ENCODE results near the gene TGM3.

The TGM3 gene

GRCh38 chr20:2273634-2274302 lies 22.0 kb upstream of the TGM3 start:
- TF ChIP-seq, protein P1, sequence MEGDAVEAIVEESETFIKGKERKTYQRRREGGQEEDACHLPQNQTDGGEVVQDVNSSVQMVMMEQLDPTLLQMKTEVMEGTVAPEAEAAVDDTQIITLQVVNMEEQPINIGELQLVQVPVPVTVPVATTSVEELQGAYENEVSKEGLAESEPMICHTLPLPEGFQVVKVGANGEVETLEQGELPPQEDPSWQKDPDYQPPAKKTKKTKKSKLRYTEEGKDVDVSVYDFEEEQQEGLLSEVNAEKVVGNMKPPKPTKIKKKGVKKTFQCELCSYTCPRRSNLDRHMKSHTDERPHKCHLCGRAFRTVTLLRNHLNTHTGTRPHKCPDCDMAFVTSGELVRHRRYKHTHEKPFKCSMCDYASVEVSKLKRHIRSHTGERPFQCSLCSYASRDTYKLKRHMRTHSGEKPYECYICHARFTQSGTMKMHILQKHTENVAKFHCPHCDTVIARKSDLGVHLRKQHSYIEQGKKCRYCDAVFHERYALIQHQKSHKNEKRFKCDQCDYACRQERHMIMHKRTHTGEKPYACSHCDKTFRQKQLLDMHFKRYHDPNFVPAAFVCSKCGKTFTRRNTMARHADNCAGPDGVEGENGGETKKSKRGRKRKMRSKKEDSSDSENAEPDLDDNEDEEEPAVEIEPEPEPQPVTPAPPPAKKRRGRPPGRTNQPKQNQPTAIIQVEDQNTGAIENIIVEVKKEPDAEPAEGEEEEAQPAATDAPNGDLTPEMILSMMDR (IDR thresholded peaks at IDR 0.05; ENCODE audit: poor library complexity, severe bottlenecking), result no peak
- ATAC-seq (ENCODE audit: low read depth), result no peak
- H3K9me3 ChIP-seq (ENCODE audit: severe bottlenecking), result no peaks in the 10 kb centered on the region
- H3K4me1 ChIP-seq (ENCODE audit: insufficient read depth, poor library complexity, severe bottlenecking), result no peaks in the 10 kb centered on the region
- no peak for DNase-seq (ENCODE audit: low spot score)
- no peak overlapping the region for H3K4me3 ChIP-seq (ENCODE audit: severe bottlenecking)
- H3K36me3 ChIP-seq (ENCODE audit: low read depth), result no peaks in the 10 kb centered on the region
- no peak overlapping the region for H3K27ac ChIP-seq (ENCODE audit: poor library complexity, severe bottlenecking)
- peaks cover 11% of the 10 kb centered on the region for H3K27me3 ChIP-seq (ENCODE audit: insufficient read depth, poor library complexity, severe bottlenecking)

- peaks cover 11% of the 10 kb centered on the region for H3K27me3 ChIP-seq (ENCODE audit: insufficient read depth, poor library complexity, severe bottlenecking)
- no peak overlapping the region for H3K27ac ChIP-seq (ENCODE audit: poor library complexity, severe bottlenecking)
- H3K4me1 ChIP-seq (ENCODE audit: insufficient read depth, poor library complexity, severe bottlenecking), result no peaks in the 10 kb centered on the region
- no peaks in the 10 kb centered on the region for H3K36me3 ChIP-seq (ENCODE audit: low read depth)
- no peaks in the 10 kb centered on the region for H3K9me3 ChIP-seq (ENCODE audit: severe bottlenecking)
- no peak for ATAC-seq (ENCODE audit: low read depth)
- TF ChIP-seq, protein P1 (IDR thresholded peaks at IDR 0.05; ENCODE audit: poor library complexity, severe bottlenecking), result no peak
- no peak for DNase-seq (ENCODE audit: low spot score)
- H3K4me3 ChIP-seq (ENCODE audit: severe bottlenecking), result no peak overlapping the region
Measured at GRCh38 chr20:2276015-2276414, 19.8 kb upstream of the TGM3 start.

- Histone ChIP-seq H3K9me3 (ENCODE audit: severe bottlenecking) (no peaks in the 10 kb centered on the region), H3K4me3 (ENCODE audit: severe bottlenecking) (no peak overlapping the region), H3K27ac (ENCODE audit: poor library complexity, severe bottlenecking) (no peak overlapping the region), H3K4me1 (ENCODE audit: insufficient read depth, poor library complexity, severe bottlenecking) (peaks cover 4% of the 10 kb centered on the region), H3K36me3 (ENCODE audit: low read depth) (no peaks in the 10 kb centered on the region), H3K27me3 (ENCODE audit: insufficient read depth, poor library complexity, severe bottlenecking) (peaks cover 11% of the 10 kb centered on the region)
- TF ChIP-seq, protein P1 (IDR thresholded peaks at IDR 0.05; ENCODE audit: poor library complexity, severe bottlenecking), result no peak
- ATAC-seq (ENCODE audit: low read depth) (no peak), DNase-seq (ENCODE audit: low spot score) (no peak)
Measured at GRCh38 chr20:2279253-2279779, 16.5 kb upstream of the TGM3 start.

- ATAC-seq (ENCODE audit: low read depth) (no peak), DNase-seq (ENCODE audit: low spot score) (no peak)
Measured at GRCh38 chr20:2280082-2280481, 15.7 kb upstream of the TGM3 start.

More at GRCh38 chr20:2280082-2280481, 15.7 kb upstream of the TGM3 start:
- Histone ChIP-seq H3K36me3 (ENCODE audit: low read depth) (no peaks in the 10 kb centered on the region), H3K4me3 (ENCODE audit: severe bottlenecking) (no peak overlapping the region), H3K27me3 (ENCODE audit: insufficient read depth, poor library complexity, severe bottlenecking) (peaks cover 11% of the 10 kb centered on the region), H3K27ac (ENCODE audit: poor library complexity, severe bottlenecking) (no peak overlapping the region), H3K9me3 (ENCODE audit: severe bottlenecking) (no peaks in the 10 kb centered on the region), H3K4me1 (ENCODE audit: insufficient read depth, poor library complexity, severe bottlenecking) (peaks cover 7% of the 10 kb centered on the region)
- TF ChIP-seq, protein P1 (IDR thresholded peaks at IDR 0.05; ENCODE audit: poor library complexity, severe bottlenecking), result no peak
